WTC11 (cell line): ENCODE results near the gene EIF4G2. TPM values are rescaled to one million over a fixed set of nuclear protein-coding genes. Genes with fewer than 3 reads are reported as not detected.

Source experiments
- ATAC-seq: fragments of 200-7000 bp; cut with Tn5 transposase; 2 replicates; pipeline ENCODE4 v1.10.0; 2021; ENCODE audit warnings: mild to moderate bottlenecking, moderate library complexity
- CTCF ChIA-PET: fragments of 300-600 bp; sonication (Branson Sonifier 250); formaldehyde crosslinking; loops from one replicate; lab custom pipeline; 2021; ENCODE audit warnings: antibody characterized with exemption; lab: Charles Lee
- POLR2A ChIA-PET: fragments of 350-600 bp; sonication (Branson Sonifier 250); formaldehyde crosslinking; loops from one replicate; lab custom pipeline; 2021; ENCODE audit warnings: antibody characterized with exemption; lab: Charles Lee
- DNase-seq: peaks from one replicate; pipeline ENCODE4 v3.0.0; 2021; ENCODE audit warnings: low spot score
- H3K27ac Mint-ChIP-seq: 2 replicates; pipeline ENCODE4 v1.8.0; 2021; ENCODE audit warnings: mixed read lengths
- H3K27me3 Mint-ChIP-seq: 2 replicates; pipeline ENCODE4 v1.8.0; 2021; ENCODE audit warnings: low read depth, mild to moderate bottlenecking, moderate library complexity, mixed read lengths
- H3K36me3 Mint-ChIP-seq: 2 replicates; pipeline ENCODE4 v1.8.0; 2021; ENCODE audit warnings: mixed read lengths
- H3K4me1 Mint-ChIP-seq: 2 replicates; pipeline ENCODE4 v1.8.0; 2022; ENCODE audit warnings: mixed read lengths
- H3K4me3 Mint-ChIP-seq: 2 replicates; pipeline ENCODE4 v1.8.0; 2021; ENCODE audit warnings: mild to moderate bottlenecking, moderate library complexity, mixed read lengths
- H3K9me3 Mint-ChIP-seq: 2 replicates; pipeline ENCODE4 v1.8.0; 2021; ENCODE audit warnings: mixed read lengths
- ATF6 ChIP-seq: sonication (generic); formaldehyde crosslinking; IDR thresholded peaks from 2 replicates; pipeline ENCODE4 v1.8.1; 2023; ENCODE audit warnings: mild to moderate bottlenecking, missing genetic modification reagents
- CBFB ChIP-seq: sonication (generic); formaldehyde crosslinking; IDR thresholded peaks from 2 replicates; pipeline ENCODE4 v1.8.1; 2022; ENCODE audit warnings: mild to moderate bottlenecking, low read depth, missing genetic modification reagents
- CREM ChIP-seq: sonication (generic); formaldehyde crosslinking; IDR thresholded peaks from 2 replicates; pipeline ENCODE4 v1.8.1; 2022; ENCODE audit warnings: mild to moderate bottlenecking, missing genetic modification reagents, moderate library complexity
- CTCF ChIP-seq: fragments of 200-600 bp; IDR thresholded peaks from 2 replicates; pipeline ENCODE4 v1.8.0; 2022; ENCODE audit warnings: antibody characterized with exemption
- E2F4 ChIP-seq: sonication (generic); formaldehyde crosslinking; IDR thresholded peaks from 2 replicates; pipeline ENCODE4 v1.8.1; 2022; ENCODE audit warnings: low read depth, mild to moderate bottlenecking, moderate library complexity, missing genetic modification reagents, borderline replicate concordance
- ELF4 ChIP-seq: sonication (generic); formaldehyde crosslinking; IDR thresholded peaks from 2 replicates; pipeline ENCODE4 v1.8.1; 2022; ENCODE audit warnings: low read depth, mild to moderate bottlenecking, moderate library complexity, missing genetic modification reagents
- FOXJ3 ChIP-seq: sonication (generic); formaldehyde crosslinking; IDR thresholded peaks from 2 replicates; pipeline ENCODE4 v1.9.0; 2021; ENCODE audit warnings: missing genetic modification reagents, mild to moderate bottlenecking, borderline replicate concordance
- HMGA2 ChIP-seq: fragments of 250-450 bp; sonication (Bioruptor Pico); IDR thresholded peaks from 2 replicates; pipeline ENCODE4 v1.4.0; 2021; ENCODE audit warnings: mild to moderate bottlenecking, moderate library complexity
- HMGXB4 ChIP-seq: sonication (generic); formaldehyde crosslinking; IDR thresholded peaks from 2 replicates; pipeline ENCODE4 v1.8.1; 2023; ENCODE audit warnings: mild to moderate bottlenecking, moderate library complexity, missing genetic modification reagents
- IRF2 ChIP-seq: sonication (generic); formaldehyde crosslinking; IDR thresholded peaks from 2 replicates; pipeline ENCODE4 v1.8.0; 2022; ENCODE audit warnings: low read depth, missing genetic modification reagents, borderline replicate concordance
- KAT7 ChIP-seq: sonication (generic); formaldehyde crosslinking; IDR thresholded peaks from 2 replicates; pipeline ENCODE4 v1.8.1; 2023; ENCODE audit warnings: missing genetic modification reagents, mild to moderate bottlenecking, borderline replicate concordance
- MLX ChIP-seq: sonication (generic); formaldehyde crosslinking; IDR thresholded peaks from 2 replicates; pipeline ENCODE4 v1.8.1; 2023; ENCODE audit warnings: mild to moderate bottlenecking, missing genetic modification reagents, moderate library complexity
- RORB ChIP-seq: fragments of 250-450 bp; sonication (Bioruptor Pico); IDR thresholded peaks from 2 replicates; pipeline ENCODE4 v1.9.0; 2021; ENCODE audit warnings: mild to moderate bottlenecking
- TCF7 ChIP-seq: sonication (generic); formaldehyde crosslinking; IDR thresholded peaks from 2 replicates; pipeline ENCODE4 v1.8.0; 2022; ENCODE audit warnings: mild to moderate bottlenecking, low read depth, missing genetic modification reagents, moderate library complexity
- TP53 ChIP-seq: sonication (generic); formaldehyde crosslinking; IDR thresholded peaks from 2 replicates; pipeline ENCODE4 v1.8.1; 2023; ENCODE audit warnings: mild to moderate bottlenecking, missing genetic modification reagents
- USF1 ChIP-seq: sonication (generic); formaldehyde crosslinking; IDR thresholded peaks from 2 replicates; pipeline ENCODE4 v1.8.0; 2022; ENCODE audit warnings: mild to moderate bottlenecking, missing genetic modification reagents
- ZNF425 ChIP-seq: fragments of 250-450 bp; sonication (Bioruptor Pico); conservative IDR thresholded peaks from 2 replicates; pipeline ENCODE4 v1.9.0; 2021; ENCODE audit warnings: mild to moderate bottlenecking
- total RNA-seq: library from RNA; stranded (reverse); gene quantifications from 3 replicates; pipeline ENCODE4 v1.2.3, GENCODE V29; 2021

EIF4G2 gene
- total RNA-seq, 1 experiment from 2014 or later, result 906 TPM

- TF ChIP-seq E2F4 (CRISPR knock-in tag), result no peak
- TF ChIP-seq HMGA2 (CRISPR knock-in tag), result no peak
- TF ChIP-seq ATF6 (CRISPR knock-in tag), result no peak
- TF ChIP-seq IRF2, result no peak
- no peak for TF ChIP-seq CBFB (CRISPR knock-in tag)
- TF ChIP-seq TP53, result no peak
- no peak for TF ChIP-seq CREM (CRISPR knock-in tag)
- no peak for TF ChIP-seq USF1 (CRISPR knock-in tag)
- no peak for TF ChIP-seq ELF4 (CRISPR knock-in tag)
- TF ChIP-seq FOXJ3 (CRISPR knock-in tag), result no peak
- TF ChIP-seq RORB (CRISPR knock-in tag), result no peak
- TF ChIP-seq KAT7 (CRISPR knock-in tag), result no peak
- no peak for TF ChIP-seq CTCF
- TF ChIP-seq ZNF425 (CRISPR knock-in tag), result no peak
- no peak for TF ChIP-seq HMGXB4 (CRISPR knock-in tag)
- TF ChIP-seq TCF7 (CRISPR knock-in tag), result no peak
- TF ChIP-seq MLX (CRISPR knock-in tag), result no peak
- ChIA-PET POLR2A (interaction anchor here (1.0 to 1.8 kb wide), 2 partner anchors 12 to 60 kb away, joined by 3 to 12 read pairs; partner anchors contain the start of genes EIF4G2 and ZBED5), CTCF (interaction anchor here (1.7 kb wide), 1 partner anchor 27 kb away, joined by 4 read pairs; no protein-coding TSS in a partner anchor)
- no peak for ATAC-seq
- Mint-ChIP-seq H3K9me3 (no peaks in the 10 kb centered on the region), H3K4me1 (peaks cover 4% of the 10 kb centered on the region), H3K27me3 (no peaks in the 10 kb centered on the region), H3K36me3 (peaks cover 63% of the 10 kb centered on the region), H3K27ac (no peak overlapping the region), H3K4me3 (no peak overlapping the region)
- DNase-seq, result no peak
Observed at GRCh38 chr11:10797531-10797930, 11.2 kb downstream of the EIF4G2 start.
